HEK293T (cell line): Measurements from ENCODE around the gene UPK2.

ENCODE experiments used
- CTCF ChIA-PET: fragments of 350-600 bp; formaldehyde crosslinking; extraction: SDS; loops from one replicate; lab custom pipeline; 2021; ENCODE audit warnings: antibody characterized with exemption, inconsistent platforms; lab: Yijun Ruan, JAX
- POLR2A ChIA-PET: fragments of 350-600 bp; formaldehyde crosslinking; extraction: SDS; loops from one replicate; lab custom pipeline; 2020; ENCODE audit warnings: antibody characterized with exemption, inconsistent platforms; lab: Yijun Ruan, JAX
- DNase-seq: peaks from one replicate; pipeline ENCODE4 v3.0.0; 2012; ENCODE audit warnings: mixed read lengths; ENCODE audit errors: extremely low spot score
- ARNT ChIP-seq: fragments of 450-650 bp; IDR thresholded peaks from 2 replicates; pipeline ENCODE4 v1.6.1; 2017; ENCODE audit warnings: mild to moderate bottlenecking
- BHLHE40 ChIP-seq: fragments of 450-650 bp; IDR thresholded peaks from 2 replicates; pipeline ENCODE4 v1.6.1; 2016; ENCODE audit warnings: mild to moderate bottlenecking, moderate library complexity, borderline replicate concordance
- CTBP1 ChIP-seq: fragments of 450-650 bp; IDR thresholded peaks from 2 replicates; pipeline ENCODE4 v1.6.1; 2016; ENCODE audit warnings: borderline replicate concordance
- ELF4 ChIP-seq: fragments of 450-650 bp; IDR thresholded peaks from 2 replicates; pipeline ENCODE4 v1.6.1; 2017; ENCODE audit warnings: antibody characterized with exemption
- FOXA1 ChIP-seq: fragments of 450-650 bp; IDR thresholded peaks from 2 replicates; pipeline ENCODE4 v1.6.1; 2016; ENCODE audit warnings: mild to moderate bottlenecking
- FOXK2 ChIP-seq: fragments of 450-650 bp; IDR thresholded peaks from 2 replicates; pipeline ENCODE4 v1.6.1; 2016; ENCODE audit warnings: mild to moderate bottlenecking
- FOXM1 ChIP-seq: fragments of 450-650 bp; IDR thresholded peaks from 2 replicates; pipeline ENCODE4 v1.6.1; 2017; ENCODE audit warnings: mild to moderate bottlenecking, borderline replicate concordance
- HDGF ChIP-seq: fragments of 450-650 bp; IDR thresholded peaks from 2 replicates; pipeline ENCODE4 v1.6.1; 2017; ENCODE audit warnings: antibody characterized with exemption, borderline replicate concordance
- L3MBTL2 ChIP-seq: fragments of 450-650 bp; conservative IDR thresholded peaks from 2 replicates; pipeline ENCODE4 v1.6.1; 2016; ENCODE audit warnings: mild to moderate bottlenecking
- LEF1 ChIP-seq: fragments of 450-650 bp; IDR thresholded peaks from 2 replicates; pipeline ENCODE4 v1.6.1; 2017; ENCODE audit warnings: mild to moderate bottlenecking, borderline replicate concordance
- NFRKB ChIP-seq: fragments of 450-650 bp; IDR thresholded peaks from 2 replicates; pipeline ENCODE4 v1.6.1; 2016; ENCODE audit warnings: mild to moderate bottlenecking, moderate library complexity
- SP1 ChIP-seq: fragments of 450-650 bp; IDR thresholded peaks from 2 replicates; pipeline ENCODE4 v1.6.1; 2017
- SUZ12 ChIP-seq: fragments of 450-650 bp; IDR thresholded peaks from 2 replicates; pipeline ENCODE4 v1.6.1; 2016; ENCODE audit warnings: mild to moderate bottlenecking
- TARDBP ChIP-seq: fragments of 450-650 bp; IDR thresholded peaks from 2 replicates; pipeline ENCODE4 v1.6.1; 2016
- ZNF384 ChIP-seq: fragments of 450-650 bp; IDR thresholded peaks from 2 replicates; pipeline ENCODE4 v1.6.1; 2016
- TF ChIP-seq, protein P1 (sequence below): fragments of 450-650 bp; IDR thresholded peaks from 2 replicates; pipeline ENCODE4 v1.6.1; 2016

Gene UPK2

DNA sequence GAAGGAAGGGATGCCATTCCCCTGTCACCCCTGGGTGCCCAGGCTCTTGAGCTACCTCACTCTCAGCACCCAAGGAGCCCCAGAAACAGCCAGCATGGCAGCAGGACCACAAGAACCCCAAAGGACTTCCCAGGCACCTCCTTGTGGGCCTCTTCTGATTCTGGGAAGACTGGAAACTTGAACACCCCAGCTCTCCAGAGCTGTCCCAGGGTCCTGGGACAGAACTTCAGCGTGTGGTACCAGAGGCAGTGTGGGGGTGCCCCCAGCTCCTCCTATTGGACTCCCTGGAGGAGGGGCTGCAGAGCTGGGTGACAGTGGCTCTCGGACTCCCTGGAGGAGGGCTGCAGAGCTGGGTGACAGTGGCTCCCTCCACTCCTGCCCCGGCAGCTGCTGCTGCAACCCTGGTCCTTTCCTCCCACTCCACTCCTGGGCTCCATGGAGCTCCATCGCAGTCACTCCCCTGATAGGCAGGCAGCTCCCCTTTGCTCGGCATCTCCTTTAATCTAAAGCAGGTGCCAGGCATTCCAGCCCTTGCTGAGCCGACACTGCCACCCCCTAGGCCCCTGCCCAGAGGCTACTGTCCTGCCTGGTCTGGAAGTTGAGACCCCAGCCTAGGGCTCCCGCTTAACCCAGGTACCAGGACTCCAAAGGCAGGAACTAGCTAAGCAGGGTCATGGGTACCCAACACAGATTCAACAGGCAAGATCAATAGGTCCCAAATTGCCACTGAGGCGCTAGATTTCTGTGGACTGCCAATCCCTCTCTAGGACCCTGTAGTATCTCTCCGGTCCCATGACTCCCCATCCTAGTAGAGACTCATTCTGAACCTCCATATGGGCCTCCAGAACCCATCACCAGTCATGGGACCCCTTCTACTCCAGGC, 33.1 kb upstream of the UPK2 start:
- ChIA-PET CTCF (interaction anchor here (1.2 kb wide), 1 partner anchor 14 kb away, joined by 4 read pairs; no protein-coding TSS in a partner anchor), POLR2A (interaction anchor here (0.8 to 1.5 kb wide), 4 partner anchors 10 to 75 kb away, joined by 3 to 4 read pairs (median 3); partner anchors contain the start of gene CENATAC)
- DNase-seq, result no peak
- no peak for TF ChIP-seq ZNF384
- no peak for TF ChIP-seq CTBP1
- no peak for TF ChIP-seq HDGF
- no peak for TF ChIP-seq L3MBTL2

DNA sequence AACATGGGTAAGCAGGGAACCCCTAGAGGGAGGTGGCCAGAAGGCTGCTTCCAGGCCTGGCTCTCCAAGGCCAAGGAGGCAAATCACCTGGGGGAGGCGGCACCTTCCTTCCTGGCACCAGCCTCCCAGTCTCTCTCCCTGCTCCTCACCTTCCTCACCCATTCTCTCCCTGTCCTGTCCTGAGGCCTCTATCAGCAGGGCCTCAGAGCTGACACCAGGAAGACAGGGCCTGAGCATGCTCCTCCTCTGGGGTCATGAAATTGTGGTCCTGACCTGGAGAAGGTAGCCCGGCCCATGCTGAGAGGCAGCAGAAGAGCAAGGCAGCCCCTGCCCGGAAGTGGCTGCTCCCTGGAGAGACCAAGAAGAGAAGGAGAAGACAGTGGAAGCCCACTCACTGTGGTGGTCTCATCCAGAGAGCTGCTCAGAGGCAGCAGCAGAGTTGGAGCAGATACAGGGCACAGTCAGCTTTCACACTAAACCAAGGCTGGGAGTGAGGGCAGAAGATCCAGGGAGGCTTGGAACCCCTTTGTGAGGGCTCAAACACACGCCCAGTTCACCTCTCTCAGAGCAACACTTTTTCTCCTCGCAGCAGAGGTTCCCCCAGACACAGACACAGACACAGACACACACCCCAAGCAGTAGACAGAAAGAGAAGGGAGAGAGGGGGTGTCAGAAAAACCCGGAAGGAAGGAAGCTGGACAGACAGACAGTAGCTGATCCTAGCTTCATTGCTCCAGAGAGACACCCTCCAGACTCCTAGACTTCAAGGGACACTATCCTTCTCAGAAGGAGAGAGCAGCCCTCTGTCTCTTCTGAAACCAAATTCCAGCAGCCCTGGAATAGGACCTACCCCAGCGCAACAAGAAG, 32.1 kb upstream of the UPK2 start:
- CTCF ChIA-PET, result interaction anchor here (0.9 to 1.2 kb wide), 2 partner anchors 14 to 15 kb away, joined by 3 to 4 read pairs; no protein-coding TSS in a partner anchor

DNA sequence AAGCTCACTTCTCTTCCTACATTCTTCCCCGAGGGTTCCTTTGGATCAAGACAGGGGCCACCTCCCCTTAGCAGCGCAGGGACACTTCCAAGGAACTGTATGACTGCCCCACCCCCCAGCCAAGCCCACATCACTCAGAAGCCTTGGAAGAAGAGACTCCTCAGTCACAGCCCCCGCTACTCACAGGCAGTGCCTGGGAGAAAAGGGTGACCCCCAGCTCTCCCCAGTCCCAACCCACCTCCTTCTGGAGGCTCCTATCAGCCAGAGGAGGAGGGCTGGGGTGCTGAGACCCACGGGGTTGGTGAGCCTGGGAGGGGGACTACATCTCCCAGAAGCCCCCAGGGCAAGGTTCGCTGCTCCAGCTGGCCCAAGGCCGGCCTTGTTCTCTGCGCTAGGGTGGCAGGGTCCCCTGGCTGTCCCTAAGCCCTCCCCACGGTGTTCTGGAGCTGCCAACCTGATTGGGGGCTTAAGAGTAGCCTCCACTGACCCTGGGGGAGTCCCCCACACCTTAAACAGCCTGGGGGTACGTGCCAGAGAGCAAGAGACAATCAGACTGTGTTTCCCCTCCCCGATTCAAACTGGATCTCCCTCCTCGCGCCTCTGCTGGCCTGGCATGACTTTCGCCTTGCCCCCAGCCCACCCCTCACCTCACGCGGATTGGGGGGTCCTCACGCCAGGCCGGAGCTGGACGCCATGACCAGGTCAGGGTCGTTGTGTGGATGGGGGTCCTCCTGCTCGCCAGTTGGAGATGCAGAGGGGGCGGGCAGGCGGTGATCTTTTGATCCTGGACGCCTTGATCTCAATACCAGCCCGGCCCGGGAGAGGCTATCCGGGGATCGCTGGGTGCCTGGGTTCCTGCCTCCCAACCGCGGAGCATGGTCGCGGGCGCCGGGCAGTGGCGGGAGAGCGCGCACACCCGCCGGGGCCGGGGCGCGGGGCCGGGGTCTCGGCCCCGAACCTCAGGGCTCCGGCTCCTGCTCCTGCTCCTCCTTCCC, 31.2 kb upstream of the UPK2 start:
- TF ChIP-seq ARNT (no peak), LEF1 (no peak), FOXA1 (no peak), FOXK2 (no peak), SUZ12 (no peak), SP1 (no peak), ZNF384 (no peak), FOXM1 (no peak), NFRKB (no peak), BHLHE40 (no peak), TARDBP (no peak), L3MBTL2 (no peak), ELF4 (no peak), CTBP1 (no peak), HDGF (no peak)
- TF ChIP-seq, protein P1, sequence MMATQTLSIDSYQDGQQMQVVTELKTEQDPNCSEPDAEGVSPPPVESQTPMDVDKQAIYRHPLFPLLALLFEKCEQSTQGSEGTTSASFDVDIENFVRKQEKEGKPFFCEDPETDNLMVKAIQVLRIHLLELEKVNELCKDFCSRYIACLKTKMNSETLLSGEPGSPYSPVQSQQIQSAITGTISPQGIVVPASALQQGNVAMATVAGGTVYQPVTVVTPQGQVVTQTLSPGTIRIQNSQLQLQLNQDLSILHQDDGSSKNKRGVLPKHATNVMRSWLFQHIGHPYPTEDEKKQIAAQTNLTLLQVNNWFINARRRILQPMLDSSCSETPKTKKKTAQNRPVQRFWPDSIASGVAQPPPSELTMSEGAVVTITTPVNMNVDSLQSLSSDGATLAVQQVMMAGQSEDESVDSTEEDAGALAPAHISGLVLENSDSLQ, result no peak
- CTCF ChIA-PET, result interaction anchor here (0.8 to 1.5 kb wide), 4 partner anchors 13 to 28 kb away, joined by 3 to 8 read pairs (median 4); no protein-coding TSS in a partner anchor
- POLR2A ChIA-PET, result interaction anchor here (1.3 to 2.6 kb wide), 3 partner anchors 14 to 134 kb away, joined by 4 to 50 read pairs (median 5); partner anchors contain the start of gene DDX6
- DNase-seq, result peak; percentile 66

More for the DNA sequence above, 32.1 kb upstream of the UPK2 start:
- POLR2A ChIA-PET, result interaction anchor here (1.3 to 2.6 kb wide), 2 partner anchors 13 to 131 kb away, joined by 4 to 50 read pairs; no protein-coding TSS in a partner anchor
- TF ChIP-seq TARDBP (no peak), HDGF (no peak), L3MBTL2 (no peak), FOXA1 (no peak), SUZ12 (no peak), ZNF384 (no peak), ELF4 (no peak), FOXK2 (no peak), CTBP1 (no peak), ARNT (no peak), FOXM1 (no peak), LEF1 (no peak), BHLHE40 (no peak), NFRKB (no peak), SP1 (no peak)
- TF ChIP-seq, protein P1, result no peak
- no peak for DNase-seq

DNA sequence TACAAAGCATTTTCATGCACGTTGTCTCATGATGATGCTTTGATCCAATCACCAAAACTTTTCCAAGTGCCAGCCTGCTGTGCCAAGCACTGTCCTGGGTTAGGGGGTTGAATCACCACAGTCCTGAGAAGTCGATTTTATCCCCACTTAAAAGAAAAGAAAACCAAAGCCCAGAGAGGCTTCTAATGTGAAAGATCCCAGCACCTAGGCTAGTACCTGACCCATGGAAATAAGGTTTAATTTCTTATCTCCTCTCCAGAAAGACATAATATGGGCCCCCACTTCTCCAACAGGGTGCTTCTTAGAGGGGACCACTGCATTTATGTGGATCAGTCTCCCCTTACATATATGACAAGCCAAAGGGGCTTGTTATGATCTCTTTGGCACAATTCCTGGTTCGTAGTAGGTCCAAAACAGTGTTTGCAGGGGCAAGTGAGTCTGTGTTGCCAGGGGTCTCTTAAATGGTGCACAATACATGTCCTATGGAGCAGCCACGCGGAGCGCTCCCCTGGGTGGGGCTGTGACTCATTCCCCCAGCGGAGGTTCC, 28.5 kb upstream of the UPK2 start:
- TF ChIP-seq NFRKB (no peak), BHLHE40 (no peak), SP1 (no peak), LEF1 (no peak), FOXM1 (no peak), SUZ12 (no peak), ELF4 (no peak)
- TF ChIP-seq, protein P1, result no peak
- no peak for DNase-seq
- CTCF ChIA-PET, result interaction anchor here (0.6 to 2.2 kb wide), 7 partner anchors 13 to 319 kb away, joined by 3 to 9 read pairs (median 3); no protein-coding TSS in a partner anchor
- POLR2A ChIA-PET, result interaction anchor here (1.0 to 1.4 kb wide), 2 partner anchors 18 to 136 kb away, joined by 3 to 10 read pairs; partner anchors contain the start of gene DDX6
